ENCODE results near the gene ITPR1.

DNA sequence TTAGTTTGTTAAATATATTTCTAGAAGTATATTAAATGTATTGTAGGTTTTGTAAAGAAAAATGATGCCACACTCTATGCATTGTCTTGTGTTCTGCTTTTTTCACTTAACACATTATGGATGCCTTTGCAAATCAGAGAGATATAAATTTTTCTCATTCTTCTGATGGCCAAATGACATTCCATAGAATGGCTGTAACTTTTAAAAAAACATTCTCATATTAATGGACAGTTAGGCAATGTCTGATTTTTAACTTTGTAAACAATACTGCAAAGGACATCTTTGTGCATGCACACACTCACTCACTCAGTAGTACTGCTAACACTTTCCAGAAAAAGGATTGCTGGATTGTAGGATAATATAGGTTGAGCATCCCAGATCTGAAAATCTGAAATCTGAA, 195.9 kb downstream of the ITPR1 start:
- TF ChIP-seq EZH2 (IDR thresholded peaks at IDR 0.05) (no peak), POLR2AphosphoS5 (IDR thresholded peaks at IDR 0.05; ENCODE audit: borderline replicate concordance, low read depth, low read length) (no peak)

Measured in SK-N-MC (cell line).